ENCODE data around the gene SSUH2. TPM values are rescaled to one million over a fixed set of nuclear protein-coding genes. Genes with fewer than 3 reads are reported as not detected.

The SSUH2 gene
- total RNA-seq, 1 donor from 2014 or later = not detected

DNA sequence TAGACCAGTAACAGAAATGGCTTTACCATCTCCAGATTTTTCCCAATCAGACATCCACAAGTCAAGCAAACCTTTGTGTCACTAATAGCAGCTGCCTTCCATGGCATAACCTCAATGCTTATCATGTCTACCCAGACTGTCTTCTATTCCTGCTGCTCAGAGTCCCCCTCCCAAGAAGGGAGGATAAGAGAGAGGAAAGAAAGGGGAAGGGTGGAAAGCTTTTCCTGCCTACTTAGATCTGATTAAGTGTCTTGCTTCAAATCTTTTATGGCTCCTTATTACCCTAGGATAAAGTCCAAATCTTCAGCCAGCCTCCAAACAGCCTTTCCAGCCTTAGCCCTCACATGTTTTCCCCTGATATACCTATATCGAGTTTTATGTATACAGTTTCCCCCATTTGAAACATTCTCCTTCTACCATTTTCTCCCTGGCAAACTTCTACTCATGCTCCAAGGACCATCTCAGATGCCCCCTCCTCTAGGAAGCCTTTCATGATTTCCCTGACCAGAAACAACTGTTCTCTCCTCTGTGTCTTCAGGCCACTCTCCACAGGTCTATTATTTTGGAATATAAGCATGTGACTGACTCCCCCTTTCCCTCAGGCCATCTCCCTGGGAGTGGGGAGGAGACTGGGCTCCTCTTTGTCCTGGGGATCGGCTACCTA is 7.9 kb upstream of the SSUH2 start:
- DNase-seq (ENCODE audit: low read depth) = no peak
- no peaks in the 10 kb centered on the region for H3K36me3 ChIP-seq (ENCODE audit: control insufficient read depth, insufficient read depth, low read length)
- no peaks in the 10 kb centered on the region for H3K27me3 ChIP-seq (ENCODE audit: control insufficient read depth, insufficient read depth, low read length)
- TF ChIP-seq, protein P1, sequence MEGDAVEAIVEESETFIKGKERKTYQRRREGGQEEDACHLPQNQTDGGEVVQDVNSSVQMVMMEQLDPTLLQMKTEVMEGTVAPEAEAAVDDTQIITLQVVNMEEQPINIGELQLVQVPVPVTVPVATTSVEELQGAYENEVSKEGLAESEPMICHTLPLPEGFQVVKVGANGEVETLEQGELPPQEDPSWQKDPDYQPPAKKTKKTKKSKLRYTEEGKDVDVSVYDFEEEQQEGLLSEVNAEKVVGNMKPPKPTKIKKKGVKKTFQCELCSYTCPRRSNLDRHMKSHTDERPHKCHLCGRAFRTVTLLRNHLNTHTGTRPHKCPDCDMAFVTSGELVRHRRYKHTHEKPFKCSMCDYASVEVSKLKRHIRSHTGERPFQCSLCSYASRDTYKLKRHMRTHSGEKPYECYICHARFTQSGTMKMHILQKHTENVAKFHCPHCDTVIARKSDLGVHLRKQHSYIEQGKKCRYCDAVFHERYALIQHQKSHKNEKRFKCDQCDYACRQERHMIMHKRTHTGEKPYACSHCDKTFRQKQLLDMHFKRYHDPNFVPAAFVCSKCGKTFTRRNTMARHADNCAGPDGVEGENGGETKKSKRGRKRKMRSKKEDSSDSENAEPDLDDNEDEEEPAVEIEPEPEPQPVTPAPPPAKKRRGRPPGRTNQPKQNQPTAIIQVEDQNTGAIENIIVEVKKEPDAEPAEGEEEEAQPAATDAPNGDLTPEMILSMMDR (IDR thresholded peaks at IDR 0.05; ENCODE audit: insufficient read depth, low read length, poor library complexity, severe bottlenecking) = no peak
- no peak overlapping the region for H3K4me3 ChIP-seq (ENCODE audit: low read depth, low read length)

DNA sequence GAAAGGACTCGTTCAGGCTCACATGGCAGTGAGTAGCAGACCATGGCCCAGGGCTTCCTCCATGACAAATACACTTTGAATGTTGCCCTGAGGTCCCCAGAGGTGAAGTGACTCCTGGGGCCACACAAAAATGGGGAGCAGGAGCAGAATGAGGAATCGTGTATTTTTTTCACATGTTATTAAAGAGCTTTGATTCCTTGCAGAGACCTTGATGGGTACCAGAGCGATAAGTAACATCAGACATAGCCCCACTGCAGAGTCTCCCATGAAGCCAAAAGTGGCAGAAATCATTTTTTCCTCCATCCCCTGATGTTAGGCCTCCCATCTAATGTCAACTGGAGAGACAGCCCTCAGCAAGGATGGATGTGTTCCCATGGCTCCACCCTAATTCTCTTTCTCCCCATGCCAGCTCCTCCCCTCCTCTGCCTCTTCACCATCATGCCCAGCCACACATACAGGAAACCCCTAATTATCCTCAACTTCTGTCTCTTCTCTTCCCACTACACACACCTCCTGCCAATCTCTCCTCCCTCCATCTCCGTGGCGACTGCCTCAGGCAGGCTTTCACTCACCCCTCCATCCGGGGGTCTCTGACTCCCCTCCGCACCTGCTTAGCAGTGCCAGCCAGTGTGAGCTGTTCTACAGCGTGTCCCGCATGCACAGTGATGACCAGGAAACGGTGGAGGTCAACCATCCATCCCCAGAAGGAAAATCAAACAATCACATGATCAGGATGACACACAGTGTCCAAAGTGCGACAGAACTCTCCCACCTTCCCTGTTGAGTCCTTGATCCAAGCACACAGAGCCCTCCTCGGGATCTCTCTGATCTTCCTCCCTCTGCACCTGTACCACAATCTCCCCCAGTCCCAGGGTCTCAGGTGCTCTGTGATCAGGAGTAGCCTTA is 7.1 kb upstream of the SSUH2 start:
- Histone ChIP-seq H3K36me3 (ENCODE audit: control insufficient read depth, insufficient read depth, low read length) (no peaks in the 10 kb centered on the region), H3K4me3 (ENCODE audit: low read depth, low read length) (no peak overlapping the region), H3K27me3 (ENCODE audit: control insufficient read depth, insufficient read depth, low read length) (no peaks in the 10 kb centered on the region)
- TF ChIP-seq, protein P1 (IDR thresholded peaks at IDR 0.05; ENCODE audit: insufficient read depth, low read length, poor library complexity, severe bottlenecking) = no peak
- no peak for DNase-seq (ENCODE audit: low read depth)

DNA sequence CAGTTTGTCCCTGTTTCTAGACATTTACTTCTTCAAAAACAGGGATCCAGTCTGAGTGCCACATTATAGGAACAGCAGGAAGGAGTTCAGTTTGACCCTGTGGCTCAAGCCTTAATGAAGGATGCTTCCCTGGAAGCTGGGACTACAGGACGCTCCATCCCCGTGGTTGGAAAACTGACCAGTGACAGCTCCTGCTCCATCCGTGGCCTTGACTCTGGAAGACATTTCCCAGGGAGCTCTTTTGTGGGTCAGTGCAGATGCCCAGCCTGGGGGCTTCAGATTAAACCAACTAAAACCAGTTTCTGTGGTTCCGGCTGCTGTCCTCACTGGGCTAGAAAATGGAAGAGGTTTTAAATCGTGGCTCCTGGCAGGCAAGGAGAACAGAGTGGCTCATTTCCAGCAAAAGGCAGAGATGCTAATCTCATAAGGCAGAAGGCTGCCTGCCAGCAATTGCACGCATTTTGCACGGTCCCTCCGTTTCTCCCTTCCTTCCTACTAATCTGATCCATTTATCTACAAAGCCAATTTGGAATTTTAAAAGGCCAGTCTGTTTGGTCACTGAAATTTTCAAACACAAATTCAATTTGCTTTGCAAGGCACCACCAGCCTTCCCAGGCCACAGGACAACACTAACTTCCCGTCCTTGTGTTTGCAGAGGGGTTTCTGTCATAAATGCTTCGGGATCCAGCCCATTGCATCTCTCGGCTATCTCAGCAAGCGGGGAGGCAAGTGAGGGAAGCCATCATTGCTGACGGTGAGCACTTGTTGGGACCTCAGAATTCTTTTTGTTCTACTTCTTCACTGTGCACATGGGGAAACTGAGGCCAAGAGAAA is 6.2 kb upstream of the SSUH2 start:
- no peaks in the 10 kb centered on the region for H3K27me3 ChIP-seq (ENCODE audit: control insufficient read depth, insufficient read depth, low read length)
- TF ChIP-seq, protein P1 (IDR thresholded peaks at IDR 0.05; ENCODE audit: insufficient read depth, low read length, poor library complexity, severe bottlenecking) = no peak
- H3K36me3 ChIP-seq (ENCODE audit: control insufficient read depth, insufficient read depth, low read length) = no peaks in the 10 kb centered on the region
- no peak overlapping the region for H3K4me3 ChIP-seq (ENCODE audit: low read depth, low read length)
- no peak for DNase-seq (ENCODE audit: low read depth)

DNA sequence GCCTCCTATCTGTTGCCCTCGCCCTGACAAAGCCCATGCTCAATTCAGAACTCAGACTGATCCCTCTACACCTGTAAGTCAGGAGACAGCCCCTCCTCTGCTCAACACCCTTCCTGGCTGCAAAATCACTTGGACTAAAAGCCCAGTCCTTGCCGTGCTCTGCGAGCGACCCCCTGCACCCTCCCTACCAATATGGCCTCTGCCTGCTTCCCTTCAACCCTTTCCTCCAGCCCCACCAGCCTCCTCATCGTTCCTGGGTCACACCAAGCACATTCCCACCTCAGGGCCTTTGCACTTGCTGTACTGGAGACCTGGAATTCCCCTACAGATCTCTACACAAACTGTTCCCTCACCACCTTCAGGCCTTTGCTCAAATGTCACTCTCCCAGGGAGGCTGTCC is 5.2 kb upstream of the SSUH2 start:
- no peaks in the 10 kb centered on the region for H3K36me3 ChIP-seq (ENCODE audit: control insufficient read depth, insufficient read depth, low read length)
- peaks cover 2% of the 10 kb centered on the region for H3K27me3 ChIP-seq (ENCODE audit: control insufficient read depth, insufficient read depth, low read length)
- H3K4me3 ChIP-seq (ENCODE audit: low read depth, low read length) = no peak overlapping the region
- DNase-seq (ENCODE audit: low read depth) = no peak
- TF ChIP-seq, protein P1 (IDR thresholded peaks at IDR 0.05; ENCODE audit: insufficient read depth, low read length, poor library complexity, severe bottlenecking) = no peak

DNA sequence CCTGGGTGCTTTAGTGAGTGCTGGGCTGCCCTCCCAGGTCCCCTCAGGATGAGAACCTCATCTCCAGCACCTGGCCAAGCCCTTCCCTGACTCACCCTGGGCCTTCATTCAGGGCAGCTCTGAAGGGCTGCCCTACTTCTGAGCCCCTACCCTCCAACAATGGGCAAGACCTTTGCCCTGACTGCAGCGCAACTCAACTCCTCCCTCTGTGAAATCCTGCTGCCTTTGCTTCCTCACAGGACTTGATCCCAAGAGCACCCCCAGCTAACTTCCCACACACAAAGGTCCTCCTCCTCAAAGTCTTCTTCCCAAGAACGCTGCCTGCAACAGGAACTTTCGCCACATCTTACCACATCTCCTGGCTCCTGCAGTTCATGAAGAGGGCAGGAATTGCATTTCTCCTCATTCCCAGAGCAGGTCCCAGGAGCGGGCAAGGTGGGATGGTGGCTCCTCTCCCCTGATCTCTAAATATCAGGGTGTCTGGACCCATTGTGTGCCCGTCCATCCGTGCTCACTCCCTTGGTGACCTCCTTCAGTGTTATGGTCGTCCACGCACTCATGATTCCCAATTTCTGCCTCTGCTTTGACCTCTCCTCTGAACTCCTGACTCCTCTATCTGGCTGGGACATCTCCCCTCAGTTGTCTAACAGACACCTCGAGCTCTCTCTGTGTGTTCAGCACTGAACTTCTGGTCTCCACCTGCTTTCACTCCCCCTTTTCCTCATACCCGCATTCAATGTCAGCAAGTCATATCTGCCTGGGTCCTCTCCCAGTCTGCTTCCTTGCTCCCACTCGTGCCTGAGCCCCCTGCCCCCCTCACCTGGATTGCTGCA is 4.5 kb upstream of the SSUH2 start:
- TF ChIP-seq, protein P1 (IDR thresholded peaks at IDR 0.05; ENCODE audit: insufficient read depth, low read length, poor library complexity, severe bottlenecking) = no peak
- H3K27me3 ChIP-seq (ENCODE audit: control insufficient read depth, insufficient read depth, low read length) = peaks cover 2% of the 10 kb centered on the region
- no peak overlapping the region for H3K4me3 ChIP-seq (ENCODE audit: low read depth, low read length)
- H3K36me3 ChIP-seq (ENCODE audit: control insufficient read depth, insufficient read depth, low read length) = no peaks in the 10 kb centered on the region
- DNase-seq (ENCODE audit: low read depth) = no peak
